ENCODE data around the gene LMAN1. TPM values are rescaled to one million over a fixed set of nuclear protein-coding genes. Genes with fewer than 3 reads are reported as not detected.

The LMAN1 gene
- total RNA-seq, 1 experiment from 2014 or later, result 77.3 TPM

DNA sequence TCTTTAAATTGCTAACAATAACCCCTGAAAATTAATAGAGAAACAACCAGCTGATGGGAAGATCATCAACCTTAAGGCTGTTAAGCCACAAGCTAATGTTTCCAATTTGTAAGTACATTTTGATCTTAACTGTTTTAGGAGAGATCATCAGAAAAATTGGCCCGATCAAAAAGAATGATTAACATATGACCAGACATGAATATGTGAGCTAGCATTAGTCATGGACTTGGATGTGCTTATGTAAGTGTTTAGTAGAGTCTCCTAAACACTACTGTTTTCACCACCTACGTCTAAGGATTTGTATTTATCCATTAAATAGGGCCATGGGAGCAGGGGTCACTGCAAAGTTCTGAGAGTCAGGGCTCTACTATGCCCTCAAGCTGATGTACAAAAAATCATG lies 4.3 kb downstream of the LMAN1 start (continued):
- no peak for TF ChIP-seq NFYB (CRISPR knock-in tag; conservative IDR thresholded peaks at IDR 0.05; ENCODE audit: low read depth)
- TF ChIP-seq SP1 (CRISPR knock-in tag; conservative IDR thresholded peaks at IDR 0.05), result no peak
- TF ChIP-seq, protein P1, sequence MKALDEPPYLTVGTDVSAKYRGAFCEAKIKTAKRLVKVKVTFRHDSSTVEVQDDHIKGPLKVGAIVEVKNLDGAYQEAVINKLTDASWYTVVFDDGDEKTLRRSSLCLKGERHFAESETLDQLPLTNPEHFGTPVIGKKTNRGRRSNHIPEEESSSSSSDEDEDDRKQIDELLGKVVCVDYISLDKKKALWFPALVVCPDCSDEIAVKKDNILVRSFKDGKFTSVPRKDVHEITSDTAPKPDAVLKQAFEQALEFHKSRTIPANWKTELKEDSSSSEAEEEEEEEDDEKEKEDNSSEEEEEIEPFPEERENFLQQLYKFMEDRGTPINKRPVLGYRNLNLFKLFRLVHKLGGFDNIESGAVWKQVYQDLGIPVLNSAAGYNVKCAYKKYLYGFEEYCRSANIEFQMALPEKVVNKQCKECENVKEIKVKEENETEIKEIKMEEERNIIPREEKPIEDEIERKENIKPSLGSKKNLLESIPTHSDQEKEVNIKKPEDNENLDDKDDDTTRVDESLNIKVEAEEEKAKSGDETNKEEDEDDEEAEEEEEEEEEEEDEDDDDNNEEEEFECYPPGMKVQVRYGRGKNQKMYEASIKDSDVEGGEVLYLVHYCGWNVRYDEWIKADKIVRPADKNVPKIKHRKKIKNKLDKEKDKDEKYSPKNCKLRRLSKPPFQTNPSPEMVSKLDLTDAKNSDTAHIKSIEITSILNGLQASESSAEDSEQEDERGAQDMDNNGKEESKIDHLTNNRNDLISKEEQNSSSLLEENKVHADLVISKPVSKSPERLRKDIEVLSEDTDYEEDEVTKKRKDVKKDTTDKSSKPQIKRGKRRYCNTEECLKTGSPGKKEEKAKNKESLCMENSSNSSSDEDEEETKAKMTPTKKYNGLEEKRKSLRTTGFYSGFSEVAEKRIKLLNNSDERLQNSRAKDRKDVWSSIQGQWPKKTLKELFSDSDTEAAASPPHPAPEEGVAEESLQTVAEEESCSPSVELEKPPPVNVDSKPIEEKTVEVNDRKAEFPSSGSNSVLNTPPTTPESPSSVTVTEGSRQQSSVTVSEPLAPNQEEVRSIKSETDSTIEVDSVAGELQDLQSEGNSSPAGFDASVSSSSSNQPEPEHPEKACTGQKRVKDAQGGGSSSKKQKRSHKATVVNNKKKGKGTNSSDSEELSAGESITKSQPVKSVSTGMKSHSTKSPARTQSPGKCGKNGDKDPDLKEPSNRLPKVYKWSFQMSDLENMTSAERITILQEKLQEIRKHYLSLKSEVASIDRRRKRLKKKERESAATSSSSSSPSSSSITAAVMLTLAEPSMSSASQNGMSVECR (CRISPR knock-in tag; IDR thresholded peaks at IDR 0.05; ENCODE audit: borderline replicate concordance), result no peak
- TF ChIP-seq, protein P2, sequence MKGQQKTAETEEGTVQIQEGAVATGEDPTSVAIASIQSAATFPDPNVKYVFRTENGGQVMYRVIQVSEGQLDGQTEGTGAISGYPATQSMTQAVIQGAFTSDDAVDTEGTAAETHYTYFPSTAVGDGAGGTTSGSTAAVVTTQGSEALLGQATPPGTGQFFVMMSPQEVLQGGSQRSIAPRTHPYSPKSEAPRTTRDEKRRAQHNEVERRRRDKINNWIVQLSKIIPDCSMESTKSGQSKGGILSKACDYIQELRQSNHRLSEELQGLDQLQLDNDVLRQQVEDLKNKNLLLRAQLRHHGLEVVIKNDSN (CRISPR knock-in tag; IDR thresholded peaks at IDR 0.05), result no peak
- TF ChIP-seq RELA (CRISPR knock-in tag; IDR thresholded peaks at IDR 0.05; ENCODE audit: borderline replicate concordance), result no peak
- TF ChIP-seq, protein P3, sequence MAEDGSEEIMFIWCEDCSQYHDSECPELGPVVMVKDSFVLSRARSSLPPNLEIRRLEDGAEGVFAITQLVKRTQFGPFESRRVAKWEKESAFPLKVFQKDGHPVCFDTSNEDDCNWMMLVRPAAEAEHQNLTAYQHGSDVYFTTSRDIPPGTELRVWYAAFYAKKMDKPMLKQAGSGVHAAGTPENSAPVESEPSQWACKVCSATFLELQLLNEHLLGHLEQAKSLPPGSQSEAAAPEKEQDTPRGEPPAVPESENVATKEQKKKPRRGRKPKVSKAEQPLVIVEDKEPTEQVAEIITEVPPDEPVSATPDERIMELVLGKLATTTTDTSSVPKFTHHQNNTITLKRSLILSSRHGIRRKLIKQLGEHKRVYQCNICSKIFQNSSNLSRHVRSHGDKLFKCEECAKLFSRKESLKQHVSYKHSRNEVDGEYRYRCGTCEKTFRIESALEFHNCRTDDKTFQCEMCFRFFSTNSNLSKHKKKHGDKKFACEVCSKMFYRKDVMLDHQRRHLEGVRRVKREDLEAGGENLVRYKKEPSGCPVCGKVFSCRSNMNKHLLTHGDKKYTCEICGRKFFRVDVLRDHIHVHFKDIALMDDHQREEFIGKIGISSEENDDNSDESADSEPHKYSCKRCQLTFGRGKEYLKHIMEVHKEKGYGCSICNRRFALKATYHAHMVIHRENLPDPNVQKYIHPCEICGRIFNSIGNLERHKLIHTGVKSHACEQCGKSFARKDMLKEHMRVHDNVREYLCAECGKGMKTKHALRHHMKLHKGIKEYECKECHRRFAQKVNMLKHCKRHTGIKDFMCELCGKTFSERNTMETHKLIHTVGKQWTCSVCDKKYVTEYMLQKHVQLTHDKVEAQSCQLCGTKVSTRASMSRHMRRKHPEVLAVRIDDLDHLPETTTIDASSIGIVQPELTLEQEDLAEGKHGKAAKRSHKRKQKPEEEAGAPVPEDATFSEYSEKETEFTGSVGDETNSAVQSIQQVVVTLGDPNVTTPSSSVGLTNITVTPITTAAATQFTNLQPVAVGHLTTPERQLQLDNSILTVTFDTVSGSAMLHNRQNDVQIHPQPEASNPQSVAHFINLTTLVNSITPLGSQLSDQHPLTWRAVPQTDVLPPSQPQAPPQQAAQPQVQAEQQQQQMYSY (CRISPR knock-in tag; IDR thresholded peaks at IDR 0.05), result no peak
- TF ChIP-seq, protein P4, sequence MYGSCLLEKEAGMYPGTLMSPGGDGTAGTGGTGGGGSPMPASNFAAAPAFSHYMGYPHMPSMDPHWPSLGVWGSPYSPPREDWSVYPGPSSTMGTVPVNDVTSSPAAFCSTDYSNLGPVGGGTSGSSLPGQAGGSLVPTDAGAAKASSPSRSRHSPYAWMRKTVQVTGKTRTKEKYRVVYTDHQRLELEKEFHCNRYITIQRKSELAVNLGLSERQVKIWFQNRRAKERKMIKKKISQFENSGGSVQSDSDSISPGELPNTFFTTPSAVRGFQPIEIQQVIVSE (CRISPR knock-in tag; IDR thresholded peaks at IDR 0.05; ENCODE audit: borderline replicate concordance), result no peak
- TF ChIP-seq, protein P5, sequence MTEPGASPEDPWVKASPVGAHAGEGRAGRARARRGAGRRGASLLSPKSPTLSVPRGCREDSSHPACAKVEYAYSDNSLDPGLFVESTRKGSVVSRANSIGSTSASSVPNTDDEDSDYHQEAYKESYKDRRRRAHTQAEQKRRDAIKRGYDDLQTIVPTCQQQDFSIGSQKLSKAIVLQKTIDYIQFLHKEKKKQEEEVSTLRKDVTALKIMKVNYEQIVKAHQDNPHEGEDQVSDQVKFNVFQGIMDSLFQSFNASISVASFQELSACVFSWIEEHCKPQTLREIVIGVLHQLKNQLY (CRISPR knock-in tag; IDR thresholded peaks at IDR 0.05), result no peak
- TF ChIP-seq, protein P6, sequence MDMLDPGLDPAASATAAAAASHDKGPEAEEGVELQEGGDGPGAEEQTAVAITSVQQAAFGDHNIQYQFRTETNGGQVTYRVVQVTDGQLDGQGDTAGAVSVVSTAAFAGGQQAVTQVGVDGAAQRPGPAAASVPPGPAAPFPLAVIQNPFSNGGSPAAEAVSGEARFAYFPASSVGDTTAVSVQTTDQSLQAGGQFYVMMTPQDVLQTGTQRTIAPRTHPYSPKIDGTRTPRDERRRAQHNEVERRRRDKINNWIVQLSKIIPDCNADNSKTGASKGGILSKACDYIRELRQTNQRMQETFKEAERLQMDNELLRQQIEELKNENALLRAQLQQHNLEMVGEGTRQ (CRISPR knock-in tag; IDR thresholded peaks at IDR 0.05), result no peak
- TF ChIP-seq, protein P7, sequence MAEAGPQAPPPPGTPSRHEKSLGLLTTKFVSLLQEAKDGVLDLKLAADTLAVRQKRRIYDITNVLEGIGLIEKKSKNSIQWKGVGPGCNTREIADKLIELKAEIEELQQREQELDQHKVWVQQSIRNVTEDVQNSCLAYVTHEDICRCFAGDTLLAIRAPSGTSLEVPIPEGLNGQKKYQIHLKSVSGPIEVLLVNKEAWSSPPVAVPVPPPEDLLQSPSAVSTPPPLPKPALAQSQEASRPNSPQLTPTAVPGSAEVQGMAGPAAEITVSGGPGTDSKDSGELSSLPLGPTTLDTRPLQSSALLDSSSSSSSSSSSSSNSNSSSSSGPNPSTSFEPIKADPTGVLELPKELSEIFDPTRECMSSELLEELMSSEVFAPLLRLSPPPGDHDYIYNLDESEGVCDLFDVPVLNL (CRISPR knock-in tag; IDR thresholded peaks at IDR 0.05; ENCODE audit: borderline replicate concordance, low read depth), result no peak

DNA sequence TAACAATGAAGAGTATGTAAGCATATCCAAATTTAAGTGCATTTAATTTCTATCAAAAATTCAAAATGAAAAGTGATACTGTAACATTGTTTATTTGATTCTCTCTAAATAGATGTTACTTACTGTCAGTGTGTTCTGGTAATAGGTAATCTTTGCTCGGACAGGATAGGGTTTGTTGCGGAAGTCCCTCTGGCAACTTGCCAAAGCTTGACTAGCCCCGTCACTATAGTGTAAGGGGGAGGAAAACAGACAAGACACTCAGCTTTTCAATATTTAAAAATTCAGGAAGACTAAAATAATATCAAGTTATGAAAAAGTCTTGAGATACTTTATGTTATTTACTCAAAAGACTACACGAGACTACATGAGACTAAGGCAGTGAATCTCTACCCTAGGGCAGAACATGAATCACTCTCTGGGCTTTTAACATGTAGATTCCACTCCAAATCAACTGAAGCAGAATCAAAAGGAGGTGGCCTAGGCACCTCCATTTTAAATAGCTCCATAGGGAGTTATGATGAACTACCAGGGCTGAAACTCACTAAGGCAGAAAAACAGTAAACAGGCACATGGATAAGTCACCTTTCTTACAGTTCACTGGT lies 5.9 kb downstream of the LMAN1 start:
- no peak for TF ChIP-seq ZNF232 (CRISPR knock-in tag; IDR thresholded peaks at IDR 0.05)
- no peak for TF ChIP-seq ZNF138 (CRISPR knock-in tag; conservative IDR thresholded peaks at IDR 0.05)
- TF ChIP-seq SOX15 (CRISPR knock-in tag; IDR thresholded peaks at IDR 0.05), result no peak
- no peak for TF ChIP-seq ZNF317 (CRISPR knock-in tag; IDR thresholded peaks at IDR 0.05; ENCODE audit: borderline replicate concordance, low read depth)
- TF ChIP-seq CREM (CRISPR knock-in tag; IDR thresholded peaks at IDR 0.05), result no peak
- H3K4me3 Mint-ChIP-seq, result no peak overlapping the region
- no peak overlapping the region for H3K27ac Mint-ChIP-seq
- H3K27me3 Mint-ChIP-seq (ENCODE audit: low read depth), result no peaks in the 10 kb centered on the region
- ATAC-seq, result no peak
- ChIA-PET CTCF (interaction anchor here (0.9 to 3.3 kb wide), 2 partner anchors 44 to 49 kb away, joined by 3 to 8 read pairs; no protein-coding TSS in a partner anchor), POLR2A (no interaction called here)
- peaks cover 12% of the 10 kb centered on the region for H3K4me1 Mint-ChIP-seq
- H3K9me3 Mint-ChIP-seq, result no peaks in the 10 kb centered on the region
- H3K36me3 Mint-ChIP-seq, result peaks cover 66% of the 10 kb centered on the region
- DNase-seq (ENCODE audit: low spot score), result no peak

All from WTC11 (cell line).